Transverse colon (tissue), 4 donors: Measurements from ENCODE around the gene TMEM30B.

ENCODE experiments used
- EP300 ChIP-seq: sonication (generic); formaldehyde crosslinking; IDR thresholded peaks from one replicate; pipeline ENCODE4 v1.6.1; 2017; ENCODE audit warnings: antibody characterized with exemption, low read depth
- POLR2A ChIP-seq: fragments of 450-650 bp; IDR thresholded peaks from one replicate; pipeline ENCODE4 v1.6.1; 2016; ENCODE audit warnings: antibody characterized with exemption, mild to moderate bottlenecking, moderate library complexity
- POLR2AphosphoS5 ChIP-seq, 3 donors: sonication (generic); formaldehyde crosslinking; IDR thresholded peaks; one replicate each; pipeline ENCODE4 v1.6.1; 2016; ENCODE audit warnings: antibody characterized with exemption in 3 of 3
- TF ChIP-seq, protein P1 (sequence below), 5 experiments: fragments of 200-600 bp in 3 of 5; fragments of 450-650 bp in 2 of 5; sonication (generic) in 3 of 5; IDR thresholded peaks; 1 replicate in 2 of 5; 2 replicates in 3 of 5; pipeline ENCODE4 v1.5.1; 2016 to 2017; ENCODE audit warnings: antibody characterized with exemption in 5 of 5, inconsistent platforms in 3 of 5, mild to moderate bottlenecking in 2 of 5, moderate library complexity in 1 of 5

- TF ChIP-seq POLR2A (no peak), POLR2AphosphoS5 (IDR thresholded peaks at IDR 0.05) (no peak), EP300 (no peak)
- TF ChIP-seq, protein P1, sequence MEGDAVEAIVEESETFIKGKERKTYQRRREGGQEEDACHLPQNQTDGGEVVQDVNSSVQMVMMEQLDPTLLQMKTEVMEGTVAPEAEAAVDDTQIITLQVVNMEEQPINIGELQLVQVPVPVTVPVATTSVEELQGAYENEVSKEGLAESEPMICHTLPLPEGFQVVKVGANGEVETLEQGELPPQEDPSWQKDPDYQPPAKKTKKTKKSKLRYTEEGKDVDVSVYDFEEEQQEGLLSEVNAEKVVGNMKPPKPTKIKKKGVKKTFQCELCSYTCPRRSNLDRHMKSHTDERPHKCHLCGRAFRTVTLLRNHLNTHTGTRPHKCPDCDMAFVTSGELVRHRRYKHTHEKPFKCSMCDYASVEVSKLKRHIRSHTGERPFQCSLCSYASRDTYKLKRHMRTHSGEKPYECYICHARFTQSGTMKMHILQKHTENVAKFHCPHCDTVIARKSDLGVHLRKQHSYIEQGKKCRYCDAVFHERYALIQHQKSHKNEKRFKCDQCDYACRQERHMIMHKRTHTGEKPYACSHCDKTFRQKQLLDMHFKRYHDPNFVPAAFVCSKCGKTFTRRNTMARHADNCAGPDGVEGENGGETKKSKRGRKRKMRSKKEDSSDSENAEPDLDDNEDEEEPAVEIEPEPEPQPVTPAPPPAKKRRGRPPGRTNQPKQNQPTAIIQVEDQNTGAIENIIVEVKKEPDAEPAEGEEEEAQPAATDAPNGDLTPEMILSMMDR (IDR thresholded peaks at IDR 0.05), result no peak
These were observed 16.5 kb downstream of the TMEM30B start for GRCh38 chr14:61264651-61265050.
